ENCODE measurements around the gene OSMR.

DNA sequence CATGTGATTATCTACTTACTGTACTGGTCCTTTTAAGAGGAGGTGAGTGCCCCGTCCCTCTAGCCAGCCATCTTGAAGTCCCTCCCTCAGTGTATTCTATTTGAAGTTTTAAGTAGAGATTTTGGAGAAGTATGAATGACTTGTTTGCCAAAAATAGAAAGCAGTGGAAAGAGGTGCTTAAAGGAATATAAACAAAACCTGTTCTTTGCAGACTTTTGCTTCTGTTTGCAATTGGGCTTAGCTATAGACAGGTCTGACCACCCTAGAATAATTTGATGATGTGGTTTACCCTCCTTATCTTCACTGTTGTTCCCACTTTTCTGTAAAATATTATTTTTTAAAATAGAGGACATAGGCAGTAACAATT, 21.2 kb downstream of the OSMR start:
- TF ChIP-seq, protein P1, sequence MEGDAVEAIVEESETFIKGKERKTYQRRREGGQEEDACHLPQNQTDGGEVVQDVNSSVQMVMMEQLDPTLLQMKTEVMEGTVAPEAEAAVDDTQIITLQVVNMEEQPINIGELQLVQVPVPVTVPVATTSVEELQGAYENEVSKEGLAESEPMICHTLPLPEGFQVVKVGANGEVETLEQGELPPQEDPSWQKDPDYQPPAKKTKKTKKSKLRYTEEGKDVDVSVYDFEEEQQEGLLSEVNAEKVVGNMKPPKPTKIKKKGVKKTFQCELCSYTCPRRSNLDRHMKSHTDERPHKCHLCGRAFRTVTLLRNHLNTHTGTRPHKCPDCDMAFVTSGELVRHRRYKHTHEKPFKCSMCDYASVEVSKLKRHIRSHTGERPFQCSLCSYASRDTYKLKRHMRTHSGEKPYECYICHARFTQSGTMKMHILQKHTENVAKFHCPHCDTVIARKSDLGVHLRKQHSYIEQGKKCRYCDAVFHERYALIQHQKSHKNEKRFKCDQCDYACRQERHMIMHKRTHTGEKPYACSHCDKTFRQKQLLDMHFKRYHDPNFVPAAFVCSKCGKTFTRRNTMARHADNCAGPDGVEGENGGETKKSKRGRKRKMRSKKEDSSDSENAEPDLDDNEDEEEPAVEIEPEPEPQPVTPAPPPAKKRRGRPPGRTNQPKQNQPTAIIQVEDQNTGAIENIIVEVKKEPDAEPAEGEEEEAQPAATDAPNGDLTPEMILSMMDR (IDR thresholded peaks at IDR 0.05), result no peak
- no peak for TF ChIP-seq POLR2A (IDR thresholded peaks at IDR 0.05)

Measured in tibial nerve (tissue), 3 donors.